Measurements from ENCODE around the gene ALCAM.
"Not testable (repeated sequence)": the region's sequence is repeated elsewhere in the genome, so short reads cannot be mapped to it uniquely, and the experiment has no call there.

Gene ALCAM

DNA sequence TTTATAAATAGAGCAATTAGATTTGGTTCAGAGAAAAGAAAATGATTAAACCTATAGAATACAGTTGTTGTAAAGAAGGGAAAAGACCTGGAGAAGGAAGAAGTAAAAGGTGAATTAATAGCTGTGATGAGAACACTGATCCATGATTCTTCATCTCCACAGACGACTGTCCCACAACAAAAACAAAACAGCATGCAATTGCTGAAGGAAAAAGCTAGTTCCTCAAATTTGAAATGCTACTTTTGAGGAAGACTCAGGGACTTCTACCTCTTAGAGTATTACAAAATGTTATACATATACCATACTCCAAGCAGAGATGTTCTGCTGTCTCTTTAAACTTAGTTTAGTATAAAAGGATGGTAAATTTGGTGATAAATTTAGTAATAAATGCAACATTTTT is 21.5 kb downstream of the ALCAM start:
- no peak for DNase-seq (ENCODE audit: low spot score)

DNA sequence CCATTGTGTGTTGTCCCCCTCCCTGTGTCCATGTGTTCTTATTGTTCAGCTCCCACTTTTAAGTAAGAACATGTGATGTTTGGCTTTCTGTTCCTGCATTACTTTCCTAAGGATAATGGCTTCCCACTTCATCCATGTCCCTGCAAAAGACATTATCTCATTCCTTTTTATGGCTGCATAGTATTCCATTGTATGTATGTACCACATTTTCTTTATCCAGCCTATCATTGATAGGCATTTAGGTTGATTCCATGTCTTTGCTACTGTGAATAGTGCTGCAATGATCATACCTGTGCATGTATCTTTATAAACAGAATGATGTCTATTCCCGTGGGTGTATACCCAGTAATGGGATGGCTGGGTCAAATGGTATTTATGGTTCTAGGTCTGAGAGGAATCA is 23.1 kb downstream of the ALCAM start:
- DNase-seq (ENCODE audit: low spot score): not testable (repeated sequence)

DNA sequence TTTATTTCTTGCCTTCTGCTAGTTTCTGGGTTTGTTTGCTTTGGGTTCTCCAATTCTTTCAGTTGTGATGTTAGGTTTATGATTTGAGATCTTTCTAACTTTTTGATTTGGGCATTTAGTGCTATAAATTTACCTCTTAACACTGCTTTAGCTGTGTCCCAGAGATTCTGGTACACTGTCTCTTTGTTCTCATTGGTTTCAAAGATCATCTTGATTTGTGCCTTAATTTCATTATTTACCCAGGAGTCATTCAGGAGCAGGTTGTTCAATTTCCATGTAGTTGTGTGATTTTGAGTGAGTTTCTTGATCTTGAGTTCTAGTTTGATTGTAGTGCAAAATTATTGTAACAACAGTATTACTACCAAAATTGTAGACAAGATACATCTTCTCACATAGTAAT is 25.9 kb downstream of the ALCAM start:
- not testable (repeated sequence) for DNase-seq (ENCODE audit: low spot score)

DNA sequence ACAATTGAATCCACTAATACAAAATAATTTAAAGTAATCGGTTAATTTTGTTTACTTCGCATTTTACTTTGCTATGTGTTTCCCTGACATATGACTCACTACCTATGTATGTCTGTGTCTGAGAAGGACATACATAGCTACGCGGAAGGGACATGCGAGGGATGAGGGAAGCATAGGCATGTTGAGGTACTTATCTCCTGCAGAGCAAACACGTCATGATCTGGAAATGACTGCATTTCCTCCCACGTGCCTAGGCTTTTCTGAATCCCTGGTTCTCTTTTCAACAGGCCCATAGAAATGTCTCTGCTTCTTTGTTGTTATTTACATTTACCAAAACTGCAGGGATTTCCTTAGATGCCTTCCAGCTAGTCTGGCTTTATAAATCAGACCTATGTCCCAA is 27.5 kb downstream of the ALCAM start:
- no peak for DNase-seq (ENCODE audit: low spot score)

DNA sequence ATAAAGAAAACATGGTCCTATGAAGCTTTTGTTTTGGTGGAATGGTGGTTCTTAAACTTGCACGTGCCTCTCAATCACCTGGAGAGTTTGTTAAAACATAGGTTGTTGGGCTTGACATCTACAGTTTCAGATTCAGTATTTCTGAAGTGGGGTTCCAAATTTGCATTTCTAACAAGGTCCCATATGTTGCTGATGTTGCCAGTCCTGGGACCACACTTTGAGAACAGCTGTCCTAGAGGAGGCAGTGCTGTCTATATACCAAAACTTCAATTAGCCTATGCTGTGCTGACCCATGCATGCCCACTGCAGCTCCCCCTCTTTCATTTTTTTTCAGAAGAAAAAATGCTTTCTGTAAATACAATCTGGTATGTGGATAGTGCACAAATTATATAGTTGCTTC is 31.3 kb downstream of the ALCAM start:
- DNase-seq (ENCODE audit: low spot score): no peak

DNA sequence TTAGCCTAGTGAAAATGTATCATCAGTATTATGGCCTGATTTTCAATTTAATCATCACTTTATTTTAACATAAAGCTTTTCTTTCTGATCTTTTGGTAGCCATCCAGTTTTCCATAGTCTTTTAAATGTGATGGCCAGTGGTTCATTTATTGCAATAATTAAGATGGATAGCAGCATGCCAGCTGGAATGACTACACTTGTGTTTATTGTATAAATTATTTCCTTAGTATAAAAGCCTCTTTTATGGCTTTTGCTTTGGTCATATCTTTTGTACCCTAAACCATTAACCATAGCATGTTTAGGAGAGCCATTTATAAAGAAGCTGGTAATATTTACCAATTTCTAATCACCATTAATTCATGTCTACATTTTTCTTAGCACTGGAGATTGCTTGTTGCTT is 31.7 kb downstream of the ALCAM start:
- DNase-seq (ENCODE audit: low spot score): no peak

DNA sequence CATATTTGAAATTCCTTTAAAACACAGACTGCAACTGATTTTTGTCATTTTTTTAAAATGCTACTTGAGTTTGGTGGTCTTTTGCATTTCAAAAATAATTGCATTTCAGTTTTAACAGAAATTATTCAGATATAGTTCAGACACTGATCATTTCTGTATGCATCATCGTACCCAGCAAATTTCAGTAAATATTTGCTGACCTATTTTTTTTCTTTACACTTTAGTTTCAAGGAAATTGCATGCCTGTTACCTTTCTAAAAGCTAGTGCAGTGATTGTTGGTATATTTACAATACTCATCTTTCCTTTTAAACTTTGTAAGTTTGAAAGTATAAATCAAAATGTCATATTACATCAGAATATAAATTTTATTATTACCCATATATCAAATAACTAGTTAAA is 32.4 kb downstream of the ALCAM start:
- DNase-seq (ENCODE audit: low spot score): no peak

DNA sequence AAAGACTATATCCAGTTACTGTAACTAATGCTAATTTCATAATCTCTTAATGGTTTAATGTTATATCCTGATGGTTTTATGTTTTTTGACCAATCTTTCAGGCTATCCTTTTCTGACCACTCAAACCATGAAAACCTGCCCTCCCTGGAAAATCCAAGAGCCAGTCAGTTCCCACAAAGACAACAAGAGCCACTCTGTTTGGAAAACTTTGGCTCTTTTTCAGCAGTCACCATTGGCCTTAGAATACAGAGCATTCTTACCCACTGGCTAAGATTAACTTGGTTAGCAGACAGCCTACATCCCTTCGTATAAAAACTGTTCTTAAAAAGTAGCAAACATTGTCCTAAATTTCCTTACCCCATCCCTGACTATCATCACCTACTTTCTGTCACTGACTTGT is 32.9 kb downstream of the ALCAM start:
- DNase-seq (ENCODE audit: low spot score): no peak

DNA sequence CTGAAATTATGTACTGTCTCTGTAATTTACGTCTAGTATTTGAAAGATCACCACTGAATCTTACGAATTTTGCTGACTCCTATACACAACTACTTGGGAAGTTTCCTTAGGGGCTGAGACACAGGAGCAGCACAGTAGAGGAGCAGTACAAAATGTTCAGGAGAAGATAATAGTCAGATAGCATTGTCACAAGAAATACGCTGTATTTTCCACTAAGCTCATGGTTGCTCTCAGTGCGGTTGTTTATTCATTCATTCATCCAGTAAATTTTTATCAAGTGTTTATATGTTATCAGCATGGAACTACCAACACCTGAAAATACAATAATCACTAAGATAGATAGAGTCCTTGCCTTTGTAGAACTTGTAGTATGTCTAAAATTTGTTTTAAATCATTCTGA is 34.5 kb downstream of the ALCAM start:
- DNase-seq (ENCODE audit: low spot score): no peak

DNA sequence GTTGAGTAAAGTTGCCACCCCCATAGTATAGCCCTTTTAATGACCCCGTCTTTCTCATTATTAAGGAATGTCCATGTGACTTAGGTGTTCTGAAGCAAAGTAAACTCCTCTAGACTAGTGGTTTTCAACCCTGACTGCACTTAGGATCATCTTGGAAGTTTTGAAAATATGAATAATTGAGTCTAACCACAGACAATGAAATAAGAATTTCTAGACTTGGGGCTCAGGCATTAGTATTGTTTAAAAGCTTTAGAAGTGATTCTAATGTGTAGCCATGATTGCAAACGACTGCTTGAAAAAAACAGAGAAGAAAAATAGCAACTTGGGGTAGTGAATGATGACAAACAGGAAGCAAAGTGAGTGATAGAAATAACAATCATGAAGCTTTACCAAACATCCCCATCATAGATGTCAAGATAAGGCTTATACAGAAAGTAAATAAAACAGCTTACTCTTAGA is 35.0 kb downstream of the ALCAM start:
- no peak for DNase-seq (ENCODE audit: low spot score)

DNA sequence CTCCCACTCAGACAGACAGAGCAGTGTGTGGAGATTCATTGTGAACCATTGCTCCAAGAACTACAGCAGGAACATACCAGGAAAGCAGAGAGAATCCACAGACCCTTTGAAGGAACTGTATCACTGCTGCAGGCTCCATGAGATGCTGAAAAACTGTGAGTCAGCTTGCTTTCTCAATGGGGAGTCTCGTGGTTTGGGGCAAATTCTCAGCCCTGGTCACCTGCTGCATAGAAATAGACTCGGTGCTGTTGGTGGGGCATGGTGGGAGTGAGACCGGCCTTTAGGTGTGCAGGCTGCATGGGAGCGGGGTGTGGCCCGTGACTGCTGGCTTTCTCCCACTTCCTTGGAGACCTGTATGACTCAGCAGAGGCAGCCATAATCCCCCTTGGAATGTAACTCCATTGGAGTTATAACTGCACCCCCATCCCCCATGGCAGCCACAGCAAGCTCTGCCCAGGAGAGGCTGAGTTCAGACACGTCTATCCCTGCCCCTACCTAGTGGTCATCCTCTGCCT is 35.6 kb downstream of the ALCAM start:
- no peak for DNase-seq (ENCODE audit: low spot score)

DNA sequence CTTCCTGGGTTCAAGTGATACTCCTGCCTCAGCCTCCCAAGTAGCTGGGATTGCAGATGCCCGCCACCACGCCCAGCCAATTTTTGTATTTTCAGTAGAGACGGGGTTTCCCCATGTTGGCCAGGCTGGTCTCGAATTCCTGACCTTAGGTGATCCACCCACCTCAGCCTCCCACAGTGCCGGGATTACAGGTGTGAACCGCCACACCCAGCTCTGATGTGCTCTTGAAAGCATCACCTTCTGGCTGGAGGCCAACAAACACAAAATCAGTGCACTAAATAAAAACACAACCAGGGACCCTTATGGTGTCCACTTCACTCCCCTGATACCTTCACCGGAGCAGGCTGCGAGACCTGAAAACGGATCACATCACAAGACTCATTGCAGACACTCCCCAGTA is 36.3 kb downstream of the ALCAM start:
- not testable (repeated sequence) for DNase-seq (ENCODE audit: low spot score)

DNA sequence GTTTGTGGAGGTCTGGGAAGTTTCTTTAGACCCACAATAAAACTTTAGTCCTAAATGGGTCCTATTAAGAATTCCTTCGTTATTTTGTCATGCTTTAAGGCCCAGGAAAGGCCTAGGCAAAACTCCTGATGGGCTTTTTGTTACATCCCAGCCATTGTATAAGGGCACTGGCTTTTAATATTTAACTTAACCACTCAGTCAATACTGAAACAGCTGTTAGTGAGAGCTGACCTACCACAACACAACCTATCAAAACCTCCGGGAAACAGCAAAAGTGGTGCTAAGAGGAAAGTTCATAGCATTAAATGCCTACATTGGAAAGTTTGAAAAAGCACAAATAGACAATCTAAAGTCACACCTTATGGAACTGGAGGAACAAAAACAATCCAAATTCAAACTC is 39.6 kb downstream of the ALCAM start:
- DNase-seq (ENCODE audit: low spot score): no peak

DNA sequence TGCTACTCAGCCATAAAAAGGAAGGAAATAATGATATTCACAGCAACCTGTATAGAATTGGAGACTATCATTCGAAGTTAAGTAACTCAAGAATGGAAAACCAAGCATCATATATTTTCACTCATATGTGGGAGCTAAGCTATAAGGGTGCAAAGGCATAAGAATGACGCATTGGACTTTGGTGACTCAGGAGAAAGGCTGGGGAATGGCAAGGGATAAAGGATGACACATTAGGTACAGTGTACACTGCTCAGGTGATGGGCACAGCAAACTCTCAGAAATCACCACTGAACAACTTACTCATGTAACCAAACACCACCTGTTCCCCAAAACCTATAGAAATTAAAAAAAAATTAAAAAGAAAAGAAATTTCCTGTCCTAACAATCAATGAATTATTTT is 42.7 kb downstream of the ALCAM start:
- no peak for DNase-seq (ENCODE audit: low spot score)

DNA sequence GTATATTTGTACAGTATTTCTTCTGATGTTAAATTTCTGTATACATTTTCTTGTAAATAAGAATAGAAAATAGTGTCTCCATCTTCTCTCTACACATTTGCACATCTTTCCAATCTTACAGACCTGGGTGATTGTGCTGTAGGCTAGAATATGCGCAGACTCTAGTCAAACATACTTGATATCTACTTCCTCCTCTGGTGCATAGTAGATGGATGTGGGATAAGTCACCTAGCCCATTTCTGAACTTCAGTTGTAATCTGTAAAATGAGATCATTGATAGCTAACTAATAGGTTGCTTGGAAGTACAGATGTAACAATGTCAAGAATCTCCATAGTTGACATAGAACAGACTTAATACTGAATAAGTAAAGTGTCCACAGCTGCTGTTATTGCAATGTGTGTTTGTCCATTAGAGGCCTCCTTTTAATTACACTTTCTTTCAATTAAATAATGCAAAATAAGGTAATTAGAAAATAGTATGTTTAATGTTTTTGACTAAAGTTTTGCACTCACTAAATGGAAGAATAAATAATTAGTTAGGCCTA is 46.7 kb downstream of the ALCAM start:
- DNase-seq (ENCODE audit: low spot score): no peak

DNA sequence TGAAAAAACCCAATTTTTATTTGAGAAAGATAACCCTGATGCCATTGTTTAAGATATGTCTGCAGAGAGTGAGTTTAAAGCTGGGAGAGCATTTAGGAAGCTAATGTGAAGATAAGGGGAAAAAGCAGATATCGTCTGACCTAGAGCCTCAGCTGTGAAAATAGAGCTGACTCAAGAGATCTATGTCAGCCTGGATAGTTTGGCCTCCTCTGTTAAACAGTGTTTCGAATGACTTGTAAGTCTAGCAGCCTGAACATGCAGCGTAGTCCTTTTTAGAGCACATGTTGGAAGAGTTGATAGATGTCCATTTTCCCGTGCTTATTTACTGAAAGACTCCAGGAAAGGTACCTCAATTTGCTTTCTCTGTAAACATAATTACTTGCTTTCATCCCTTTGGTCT is 48.1 kb downstream of the ALCAM start:
- no peak for DNase-seq (ENCODE audit: low spot score)

DNA sequence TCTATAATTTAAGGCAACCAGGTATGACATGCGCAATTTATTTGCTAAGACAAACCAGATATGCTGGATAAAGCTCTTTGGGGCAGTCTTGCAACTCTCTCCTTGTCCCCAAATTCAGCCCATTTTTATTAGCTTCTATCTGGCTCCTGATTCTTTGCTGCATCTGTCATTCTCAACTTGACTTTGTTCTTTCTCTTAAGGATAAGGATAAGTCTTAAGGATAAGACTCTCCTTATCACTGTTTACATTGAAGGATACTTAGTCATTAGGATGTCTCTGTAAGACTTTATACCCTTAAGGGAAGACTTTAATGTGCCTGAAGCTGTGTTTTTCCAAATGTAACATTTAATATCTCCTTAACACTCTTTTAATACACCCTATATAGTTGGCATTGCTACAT is 49.2 kb downstream of the ALCAM start:
- no peak for DNase-seq (ENCODE audit: low spot score)

DNA sequence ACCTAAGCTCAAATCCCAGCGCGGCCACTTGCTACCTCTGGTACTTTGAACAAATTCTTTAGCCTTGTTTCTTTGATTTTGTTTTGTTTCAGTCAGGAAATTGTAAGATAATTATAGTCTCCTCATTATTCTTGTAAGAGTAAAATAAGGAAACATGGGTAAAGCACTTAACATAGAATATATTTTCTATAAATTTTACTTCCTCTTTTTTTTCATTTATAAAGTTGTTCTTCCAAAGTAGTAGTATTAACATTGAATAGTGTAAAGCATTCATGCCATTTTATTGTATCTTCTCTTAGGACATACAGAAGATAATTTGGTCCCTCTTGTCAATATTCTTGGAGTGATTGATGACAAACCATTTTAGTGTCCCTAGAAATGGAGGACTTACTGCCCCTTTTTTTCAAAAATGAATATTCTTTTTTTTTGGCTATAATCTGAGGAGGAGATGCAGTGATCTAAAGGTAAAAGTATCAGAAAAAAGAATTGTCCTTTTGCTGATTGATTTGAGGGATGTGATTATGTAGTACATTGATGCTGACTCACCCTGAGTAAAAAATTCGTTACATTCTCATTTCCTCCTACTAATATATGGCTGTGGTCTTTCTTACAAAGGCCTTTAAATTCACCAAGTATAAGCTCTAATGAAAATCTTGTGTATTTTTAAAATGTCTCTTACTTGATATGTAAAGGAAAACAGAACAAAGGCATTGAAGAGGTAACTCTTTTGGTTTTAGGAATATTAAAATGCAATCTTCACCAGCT is 51.0 kb downstream of the ALCAM start:
- no peak for DNase-seq (ENCODE audit: low spot score)

DNA sequence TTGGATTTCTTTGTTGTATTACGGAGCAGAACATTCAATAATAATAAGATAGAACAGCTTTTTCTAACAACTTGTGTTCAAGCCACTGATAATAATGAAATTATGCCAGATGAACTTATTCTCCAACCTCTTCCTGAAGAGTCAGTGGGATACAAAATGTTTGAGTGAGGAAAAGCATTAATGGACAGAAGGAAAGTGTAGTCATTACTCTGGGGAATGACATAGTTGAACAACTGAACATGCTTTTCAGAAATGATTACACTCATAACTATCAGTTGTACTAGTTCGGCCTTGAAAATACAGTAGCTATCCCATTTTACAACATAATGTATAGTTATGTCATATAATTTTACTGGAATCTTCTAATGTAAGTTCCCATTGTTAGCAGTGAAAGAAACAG is 55.9 kb downstream of the ALCAM start:
- no peak for DNase-seq (ENCODE audit: low spot score)

DNA sequence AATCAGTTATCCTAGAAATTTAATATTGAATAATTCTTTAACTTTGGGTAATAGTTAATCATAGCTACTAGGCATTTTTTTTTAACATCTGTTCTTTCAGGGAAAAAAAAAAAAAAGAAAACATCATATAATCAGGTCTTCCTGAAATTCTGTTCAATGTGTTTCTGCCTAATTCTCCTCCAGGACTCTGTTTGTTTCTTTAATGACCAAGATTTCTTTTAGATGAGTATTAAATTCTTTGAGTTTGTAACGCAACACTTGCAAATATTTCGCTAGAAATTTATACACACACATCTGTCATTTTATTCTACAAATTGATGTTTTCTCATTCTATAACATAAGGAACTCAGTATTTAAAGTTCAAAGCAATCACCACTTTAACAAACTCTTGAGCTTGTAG is 56.7 kb downstream of the ALCAM start:
- DNase-seq (ENCODE audit: low spot score): no peak

DNA sequence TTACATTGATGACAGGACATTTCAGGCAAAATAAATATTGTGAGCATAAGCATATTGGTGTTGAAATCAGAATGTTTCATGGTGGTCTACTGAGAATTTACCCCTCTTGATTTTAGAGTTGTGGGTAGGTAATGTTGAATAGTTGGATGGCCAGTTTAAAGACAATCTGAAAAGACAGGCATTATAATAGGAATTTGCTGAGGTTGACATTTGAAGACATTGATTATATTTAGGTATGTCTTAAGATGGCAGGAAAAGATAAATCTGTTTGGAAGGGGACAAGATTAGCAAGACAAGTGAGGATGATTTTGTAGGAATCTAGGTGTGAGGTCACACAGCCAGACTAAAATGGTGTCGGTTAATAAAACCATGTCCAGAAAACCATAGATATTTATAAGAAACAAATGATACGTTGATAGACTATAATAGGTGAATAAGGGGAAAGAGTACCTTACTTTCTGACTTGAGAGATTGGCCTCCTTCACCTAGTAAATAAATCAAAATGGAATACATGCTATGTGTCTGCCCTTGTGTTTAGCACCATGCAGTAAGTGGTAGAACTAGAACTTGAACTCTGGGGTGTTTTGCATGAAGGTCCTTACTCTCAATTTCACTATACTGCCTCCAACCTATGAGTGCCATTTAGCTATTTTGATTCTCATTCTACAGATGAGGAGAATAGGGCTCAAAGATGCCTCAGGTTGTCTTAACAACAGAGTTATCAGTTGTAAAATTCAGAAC is 57.9 kb downstream of the ALCAM start:
- DNase-seq (ENCODE audit: low spot score): no peak

DNA sequence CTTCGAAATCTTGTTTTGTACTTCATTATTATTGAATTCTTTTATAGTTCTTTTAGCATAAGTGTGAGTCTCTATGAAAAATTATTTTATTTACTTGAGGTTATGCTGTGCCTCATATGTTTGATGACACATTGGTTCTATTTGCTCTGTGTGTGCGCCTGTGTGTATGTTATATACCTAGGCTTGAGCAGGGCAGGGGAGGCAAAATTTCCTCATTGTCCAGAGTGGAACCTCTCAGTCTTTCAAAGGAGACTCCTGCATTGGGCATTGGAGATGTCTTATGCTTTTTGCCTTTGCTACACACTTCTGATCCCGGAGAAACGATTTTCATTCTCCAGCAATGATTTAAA is 58.4 kb downstream of the ALCAM start:
- no peak for DNase-seq (ENCODE audit: low spot score)

DNA sequence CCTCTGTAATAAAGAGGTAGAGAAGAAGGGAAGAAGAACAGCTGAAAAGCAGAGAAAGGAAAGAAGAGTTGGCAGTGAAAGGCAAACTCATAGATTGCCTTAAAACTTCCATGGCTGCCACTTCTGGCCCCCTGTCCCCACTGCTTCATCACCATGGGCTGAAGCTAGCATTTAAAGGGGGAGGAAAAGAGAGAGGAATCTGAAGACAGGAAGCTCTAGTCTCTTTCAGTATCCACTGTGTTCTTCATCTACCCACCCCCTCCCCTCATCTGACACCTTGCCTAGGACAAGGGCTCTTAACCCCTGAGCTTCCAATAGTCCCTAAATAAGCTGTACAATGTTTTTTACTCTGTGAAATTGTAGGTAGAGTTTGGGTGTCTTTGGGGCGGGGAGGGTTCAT is 60.6 kb downstream of the ALCAM start:
- DNase-seq (ENCODE audit: low spot score): no peak

Measured in AG20443 (cell line).